Eye (tissue), 1 donor: ENCODE results near the gene SLC8A2.

Source experiments
- DNase-seq: peaks from one replicate; pipeline ENCODE4 v3.0.0-alpha.2; 2015

Gene SLC8A2

GRCh38 chr19:47458672-47459071 is 13.0 kb downstream of the SLC8A2 start:
- no peak for DNase-seq

GRCh38 chr19:47456721-47457474 is 14.8 kb downstream of the SLC8A2 start:
- no peak for DNase-seq

GRCh38 chr19:47450478-47450877 is 21.2 kb downstream of the SLC8A2 start:
- no peak for DNase-seq

GRCh38 chr19:47448360-47448727 is 23.3 kb downstream of the SLC8A2 start:
- DNase-seq = no peak

- DNase-seq = peak; percentile 82
Measured at GRCh38 chr19:47447470-47448359, 24.0 kb downstream of the SLC8A2 start.

GRCh38 chr19:47446534-47447469 is 24.9 kb downstream of the SLC8A2 start:
- peak; percentile 38 for DNase-seq

- DNase-seq = peak; percentile 55
Measured at GRCh38 chr19:47445937-47446402, 25.7 kb downstream of the SLC8A2 start.

- DNase-seq = no peak
Measured at GRCh38 chr19:47445527-47445926, 26.2 kb downstream of the SLC8A2 start.

- DNase-seq = peak; percentile 70
Measured at GRCh38 chr19:47444388-47444821, 27.3 kb downstream of the SLC8A2 start.

- no peak for DNase-seq
Measured at GRCh38 chr19:47443331-47443730, 28.4 kb downstream of the SLC8A2 start.

- DNase-seq = no peak
Measured at GRCh38 chr19:47438793-47439220, 32.9 kb downstream of the SLC8A2 start.

- no peak for DNase-seq
Measured at GRCh38 chr19:47437500-47437899, 34.2 kb downstream of the SLC8A2 start.

GRCh38 chr19:47436712-47437401 is 34.8 kb downstream of the SLC8A2 start:
- DNase-seq = peak; percentile 93

- DNase-seq = no peak
Measured at GRCh38 chr19:47435883-47436417, 35.7 kb downstream of the SLC8A2 start.

- DNase-seq = no peak
Measured at GRCh38 chr19:47435196-47435595, 36.5 kb downstream of the SLC8A2 start.

GRCh38 chr19:47434088-47434487 is 37.6 kb downstream of the SLC8A2 start:
- no peak for DNase-seq

GRCh38 chr19:47433121-47433520 is 38.6 kb downstream of the SLC8A2 start:
- no peak for DNase-seq

- DNase-seq = no peak
Measured at GRCh38 chr19:47432499-47432898, 39.2 kb downstream of the SLC8A2 start.

- DNase-seq = no peak
Measured at GRCh38 chr19:47432091-47432490, 39.6 kb downstream of the SLC8A2 start.

GRCh38 chr19:47430041-47430802 is 41.5 kb downstream of the SLC8A2 start:
- DNase-seq = peak; percentile 59
